Renal pelvis (tissue), 4 donors: ENCODE measurements around the gene RPS6KA5. TPM values are rescaled to one million over a fixed set of nuclear protein-coding genes. Genes with fewer than 3 reads are reported as not detected.
"Not testable (repeated sequence)": the region's sequence is repeated elsewhere in the genome, so short reads cannot be mapped to it uniquely, and the experiment has no call there.

Experiments
- DNase-seq: peaks from one replicate; pipeline ENCODE4 v3.0.0-alpha.2; 2013
- polyA plus RNA-seq, 3 donors: library from polyadenylated mRNA; unstranded; fragments of 120-200 nt; gene quantifications; one replicate each; pipeline ENCODE4 v1.2.1, GENCODE V29; 2013; ENCODE audit not compliant: insufficient read length in 3 of 3

The RPS6KA5 gene
- polyA plus RNA-seq, 3 donors = 6.7 to 7.8 (median 7.7) TPM

GRCh38 chr14:90874599-90874998 is 185.8 kb downstream of the RPS6KA5 start:
- DNase-seq = no peak

- no peak for DNase-seq
These were observed 188.7 kb downstream of the RPS6KA5 start for GRCh38 chr14:90871605-90872233.

- no peak for DNase-seq
These were observed 189.4 kb downstream of the RPS6KA5 start for GRCh38 chr14:90870950-90871604.

GRCh38 chr14:90867501-90867900 is 192.9 kb downstream of the RPS6KA5 start:
- DNase-seq = no peak

- no peak for DNase-seq
These were observed 193.6 kb downstream of the RPS6KA5 start for GRCh38 chr14:90866833-90867232.

GRCh38 chr14:90864741-90865140 is 195.7 kb downstream of the RPS6KA5 start:
- DNase-seq = no peak

- DNase-seq = no peak
These were observed 201.9 kb downstream of the RPS6KA5 start for GRCh38 chr14:90858511-90858910.

GRCh38 chr14:90857866-90858265 is 202.6 kb downstream of the RPS6KA5 start:
- no peak for DNase-seq

GRCh38 chr14:90856115-90856514 is 204.3 kb downstream of the RPS6KA5 start:
- DNase-seq = not testable (repeated sequence)

GRCh38 chr14:90853116-90853515 is 207.3 kb downstream of the RPS6KA5 start:
- DNase-seq = no peak

- no peak for DNase-seq
These were observed 209.0 kb downstream of the RPS6KA5 start for GRCh38 chr14:90851327-90852036.

- peak; percentile 67 for DNase-seq
These were observed 210.0 kb downstream of the RPS6KA5 start for GRCh38 chr14:90850487-90850886.

GRCh38 chr14:90849787-90850444 is 210.5 kb downstream of the RPS6KA5 start:
- no peak for DNase-seq

GRCh38 chr14:90848944-90849731 is 211.3 kb downstream of the RPS6KA5 start:
- no peak for DNase-seq

- DNase-seq = no peak
These were observed 213.9 kb downstream of the RPS6KA5 start for GRCh38 chr14:90846511-90846910.

GRCh38 chr14:90844321-90844720 is 216.1 kb downstream of the RPS6KA5 start:
- DNase-seq = no peak

- DNase-seq = no peak
These were observed 217.7 kb downstream of the RPS6KA5 start for GRCh38 chr14:90842726-90843125.

- not testable (repeated sequence) for DNase-seq
These were observed 219.8 kb downstream of the RPS6KA5 start for GRCh38 chr14:90840667-90841066.

GRCh38 chr14:90839889-90840266 is 220.6 kb downstream of the RPS6KA5 start:
- no peak for DNase-seq

GRCh38 chr14:90839024-90839888 is 221.2 kb downstream of the RPS6KA5 start:
- no peak for DNase-seq

- not testable (repeated sequence) for DNase-seq
These were observed 221.9 kb downstream of the RPS6KA5 start for GRCh38 chr14:90838531-90838930.
